Activated CD4-positive, alpha-beta T cell treated with anti-CD3 and anti-CD28 coated beads for 48 hours (primary cell): ENCODE measurements around the gene RAB40B.

Experiments used
- DNase-seq: peaks from one replicate; pipeline ENCODE4 v3.0.0-alpha.2; 2020

Gene RAB40B

DNA sequence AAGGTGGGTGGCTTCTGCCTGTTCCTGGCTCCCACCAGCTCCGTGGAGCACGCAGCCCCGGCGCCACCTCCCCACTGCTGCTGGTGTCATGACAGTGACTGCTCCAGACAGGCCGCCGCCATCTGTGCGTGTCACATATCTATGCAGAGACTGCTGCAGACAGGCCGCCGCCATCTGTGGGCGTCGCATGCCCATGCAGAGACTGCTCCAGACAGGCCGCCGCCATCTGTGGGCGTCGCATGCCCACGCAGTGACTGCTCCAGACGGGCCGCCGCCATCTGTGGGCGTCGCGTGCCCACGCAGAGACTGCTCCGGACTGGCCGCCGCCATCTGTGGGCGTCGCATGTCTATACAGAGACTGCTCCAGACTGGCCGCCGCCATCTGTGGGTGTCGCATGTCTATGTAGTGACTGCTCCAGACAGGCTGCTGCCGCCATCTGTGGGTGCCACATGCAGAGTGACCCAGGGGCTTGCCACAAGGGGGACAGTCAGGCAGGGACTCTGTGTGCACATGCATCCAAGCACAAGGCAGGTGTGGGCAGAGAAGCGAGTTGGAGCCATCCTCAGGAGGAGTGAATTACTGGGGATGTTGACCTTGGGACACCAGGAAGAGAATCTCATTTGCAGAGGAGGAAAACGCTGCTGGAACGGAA, 14.7 kb upstream of the RAB40B start:
- no peak for DNase-seq

DNA sequence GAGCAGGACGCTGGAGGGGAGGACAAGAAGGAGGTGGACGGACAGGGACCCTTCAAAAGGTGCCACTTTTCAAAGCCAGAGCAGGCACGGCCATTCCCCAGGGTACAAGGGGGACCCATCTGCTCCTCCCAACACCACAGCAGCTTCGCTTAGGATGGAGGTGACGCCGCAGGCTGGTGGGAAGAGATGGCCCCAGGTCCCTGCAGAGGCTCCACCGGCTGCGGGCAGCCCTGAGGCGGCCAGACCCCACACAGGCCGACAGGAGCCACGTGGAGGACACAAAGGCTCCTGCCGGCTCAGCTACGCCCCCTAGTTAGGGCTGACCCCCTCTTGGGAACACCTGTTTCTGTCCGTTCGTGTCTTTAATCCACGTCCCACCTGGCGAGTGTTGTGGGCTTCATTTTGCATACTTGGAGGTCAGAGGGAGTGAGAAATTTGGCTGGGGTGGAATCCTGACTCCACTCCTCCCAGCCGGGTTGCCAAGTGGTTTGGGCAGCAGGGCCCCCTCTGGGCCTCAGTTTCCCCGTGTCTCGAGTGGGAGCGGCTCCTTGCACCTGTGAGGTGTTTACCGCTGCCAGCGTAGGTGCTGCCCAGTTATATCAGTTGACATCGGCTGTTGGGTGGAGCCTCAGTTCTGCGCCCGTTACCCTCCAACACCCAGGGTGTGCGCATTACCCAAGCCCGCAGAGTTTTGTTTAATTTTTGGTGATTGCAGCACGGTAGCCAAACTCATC, 12.2 kb upstream of the RAB40B start:
- no peak for DNase-seq

DNA sequence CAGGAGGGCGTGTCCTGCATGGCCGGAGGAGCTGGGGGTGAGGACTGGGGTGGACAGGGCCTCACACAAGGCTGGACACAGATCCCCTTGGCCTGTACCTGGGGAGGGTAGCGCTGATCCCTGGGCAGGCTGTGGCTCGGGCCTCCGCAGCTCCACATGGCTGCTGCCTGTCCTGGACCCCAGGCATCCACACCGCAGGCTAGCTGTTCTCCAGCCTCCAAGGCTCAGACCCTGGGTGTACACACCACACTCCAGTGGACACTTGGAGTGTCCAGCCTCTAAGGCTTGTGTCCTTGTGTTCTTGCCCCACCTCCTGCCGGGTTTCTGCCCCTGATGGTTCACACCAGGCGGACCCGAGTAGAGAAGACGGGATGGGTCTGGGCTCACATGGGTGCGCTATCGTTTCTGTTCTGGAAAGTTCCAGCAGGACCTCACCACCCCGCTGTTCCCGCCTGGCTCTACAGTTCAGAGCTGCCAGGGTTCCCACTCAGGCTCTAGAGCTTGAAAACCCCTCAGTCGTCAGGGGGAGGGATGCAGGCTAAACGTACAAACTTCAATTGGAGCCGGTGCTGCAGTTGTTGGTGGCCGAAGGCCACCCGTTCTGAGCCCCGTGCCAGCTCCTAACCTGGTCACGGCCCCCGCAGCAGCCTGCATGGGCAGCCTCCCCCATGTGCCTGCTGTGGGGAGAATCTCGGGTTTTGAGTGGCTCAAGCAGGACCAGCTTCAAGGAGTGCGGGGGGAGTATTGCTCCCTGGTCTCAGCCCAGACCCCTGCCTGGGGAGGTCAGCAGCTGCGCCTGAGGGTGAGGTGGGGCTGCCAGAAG, 11.4 kb upstream of the RAB40B start:
- no peak for DNase-seq

- DNase-seq: no peak
These were observed 10.7 kb upstream of the RAB40B start for GRCh38 chr17:82709024-82709675.

DNA sequence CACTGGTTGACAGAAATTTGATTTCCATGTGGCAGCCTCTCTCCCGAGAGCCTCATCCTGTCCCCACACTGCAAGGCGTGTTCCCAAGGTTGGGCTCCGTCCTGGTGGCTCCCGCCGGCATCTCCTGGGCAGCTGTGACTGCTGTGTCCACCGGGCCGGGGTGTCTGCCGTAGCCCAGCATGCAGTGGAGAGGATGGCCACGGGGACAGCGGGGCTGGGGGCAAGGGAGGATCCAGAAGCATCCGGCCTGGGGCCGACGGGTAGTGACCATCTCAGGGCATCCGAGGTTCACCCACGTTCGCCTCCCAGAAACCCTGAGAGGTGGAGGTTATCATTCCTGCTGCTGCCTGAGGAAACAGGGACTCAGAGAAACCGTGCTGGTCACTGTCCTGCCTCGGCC, 7.3 kb upstream of the RAB40B start:
- DNase-seq: no peak

GRCh38 chr17:82704886-82705285, 6.4 kb upstream of the RAB40B start:
- DNase-seq: no peak

DNA sequence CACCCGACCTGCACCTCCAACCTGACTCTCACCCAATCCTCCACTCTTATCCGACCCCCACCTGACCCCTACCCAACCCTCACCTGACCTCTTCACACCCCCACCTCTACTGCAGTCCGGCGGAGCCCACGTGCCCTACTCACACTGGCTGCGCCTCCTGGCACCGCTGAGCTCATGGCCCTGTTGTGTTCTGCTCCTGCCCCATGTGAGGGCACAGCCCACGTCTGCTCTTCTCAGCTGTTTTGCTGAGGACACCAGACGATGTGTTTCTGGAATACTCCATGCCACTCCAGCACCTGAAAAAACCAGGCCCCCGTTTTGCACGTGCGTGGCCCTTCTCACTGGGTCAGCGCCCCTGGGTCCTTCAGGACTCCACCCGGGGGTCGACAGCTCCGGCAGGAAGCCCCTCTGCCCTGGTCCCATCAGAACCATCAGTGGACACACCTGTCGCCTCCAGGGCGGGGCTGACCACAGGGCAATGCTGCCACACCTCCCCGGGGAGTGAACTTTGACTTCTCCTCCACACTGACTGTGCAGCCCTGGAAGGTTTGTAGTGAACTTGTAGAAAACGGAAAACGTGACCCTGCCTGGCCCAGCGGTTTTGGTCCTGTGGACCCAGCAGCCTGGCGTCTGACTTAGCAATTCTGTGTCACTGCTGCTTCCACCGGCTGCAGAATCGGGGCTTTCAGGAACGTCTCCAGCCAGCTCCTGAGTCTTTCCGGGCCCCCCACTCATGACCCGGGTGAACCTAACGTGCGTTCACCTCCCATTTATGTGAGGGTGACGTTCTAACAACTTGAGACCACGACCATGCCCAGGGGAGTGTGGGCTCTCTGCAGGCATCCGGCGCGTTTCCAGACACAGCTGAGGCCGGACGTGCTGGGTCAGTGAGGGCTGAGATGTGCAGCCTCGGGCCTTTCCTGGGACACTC, 5.7 kb upstream of the RAB40B start:
- no peak for DNase-seq

GRCh38 chr17:82703036-82703745, 4.7 kb upstream of the RAB40B start:
- no peak for DNase-seq

DNA sequence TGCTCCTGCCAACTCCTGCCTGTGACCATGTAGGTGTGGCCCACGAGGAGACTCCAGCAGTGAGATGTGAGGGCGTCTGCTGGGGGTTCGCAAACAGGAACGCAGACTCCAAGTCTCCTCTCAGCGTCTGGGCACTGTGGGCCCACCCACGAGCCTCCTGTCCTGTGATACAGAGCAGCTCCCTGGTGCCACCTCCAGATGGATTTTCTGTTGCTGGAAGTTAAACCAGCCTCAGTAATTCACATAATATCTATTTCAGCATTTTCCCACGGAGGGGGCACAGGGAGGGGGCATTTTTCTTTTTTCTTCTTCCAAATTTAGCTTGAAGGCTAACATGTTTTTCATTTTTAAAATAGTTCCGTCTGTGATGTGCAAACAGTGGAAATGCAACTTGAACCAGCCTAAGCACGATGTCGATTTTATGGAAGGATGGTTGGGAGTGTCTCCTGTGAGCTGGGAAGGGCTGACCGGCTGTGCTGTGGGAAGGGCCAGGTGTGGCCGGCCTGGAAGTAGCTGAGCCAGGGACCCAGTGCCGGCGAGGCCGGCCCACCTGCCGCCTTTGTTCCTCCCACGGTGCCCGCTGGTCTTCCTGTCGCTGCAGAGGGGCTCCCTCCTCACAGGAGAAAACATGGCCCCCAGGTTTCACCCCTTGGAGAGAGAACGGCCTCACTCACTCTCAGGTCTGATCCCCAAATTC, 3.9 kb upstream of the RAB40B start:
- no peak for DNase-seq

GRCh38 chr17:82699551-82699950, 1.1 kb upstream of the RAB40B start:
- no peak for DNase-seq

DNA sequence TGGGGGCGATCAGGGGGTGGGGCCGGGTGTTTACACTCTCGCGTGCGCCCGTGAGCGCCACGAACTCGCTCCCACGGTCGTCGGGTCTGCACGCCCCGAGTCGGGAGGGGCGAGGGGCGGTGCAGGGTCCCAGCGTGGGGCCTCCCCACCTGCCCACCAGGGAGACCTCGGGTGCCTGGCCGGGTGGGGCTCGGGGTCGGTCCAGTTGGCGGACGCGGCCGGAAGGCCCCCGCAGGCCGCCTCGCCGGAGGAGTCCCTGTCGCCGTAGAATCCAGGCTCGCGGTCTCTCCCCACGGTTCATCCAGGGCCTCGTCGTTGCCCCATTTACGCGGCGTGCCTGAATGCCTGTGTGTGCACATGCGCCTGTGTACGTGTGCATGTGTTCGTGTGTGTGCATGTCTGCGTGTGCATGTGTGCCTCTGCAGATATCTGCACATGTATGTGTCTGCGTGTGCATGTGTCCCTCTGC, 510 bp upstream of the RAB40B start:
- peak; percentile 20 for DNase-seq

DNA sequence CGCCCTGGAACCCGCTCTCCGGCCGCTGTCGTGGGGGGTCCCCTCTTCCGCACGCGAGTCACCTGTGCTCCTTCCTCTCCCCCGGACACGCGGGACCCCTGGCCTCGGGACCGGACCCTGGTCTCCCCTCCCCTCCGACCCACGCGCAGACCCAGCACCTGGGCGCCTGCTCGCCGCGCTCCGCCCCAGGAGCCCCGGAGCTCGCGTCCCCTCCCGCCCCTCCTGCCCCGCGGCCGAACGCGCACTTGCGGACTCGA, 762 bp downstream of the RAB40B start:
- DNase-seq: no peak

- peak; percentile 26 for DNase-seq
These were observed 1.3 kb downstream of the RAB40B start for GRCh38 chr17:82696916-82697807.

- DNase-seq: no peak
These were observed 2.2 kb downstream of the RAB40B start for GRCh38 chr17:82696259-82696658.

DNA sequence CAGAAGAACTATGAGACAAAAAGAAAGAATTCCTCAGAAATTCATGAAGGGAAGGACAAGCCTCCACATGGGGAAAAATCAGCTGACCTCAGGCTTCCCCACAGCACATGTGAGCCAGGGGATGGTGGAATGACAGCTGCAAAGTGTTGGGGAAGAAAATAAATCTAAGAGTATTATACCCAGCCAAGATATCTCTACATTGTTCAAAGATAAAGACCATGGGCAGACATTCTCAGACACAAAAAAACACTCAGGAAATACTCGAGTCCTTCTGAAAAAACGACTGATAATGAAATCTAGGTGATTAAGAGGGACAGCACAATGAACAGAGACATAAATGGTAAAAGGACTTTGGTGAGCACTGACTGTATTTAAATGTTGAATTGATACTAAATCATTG, 3.9 kb downstream of the RAB40B start:
- no peak for DNase-seq

DNA sequence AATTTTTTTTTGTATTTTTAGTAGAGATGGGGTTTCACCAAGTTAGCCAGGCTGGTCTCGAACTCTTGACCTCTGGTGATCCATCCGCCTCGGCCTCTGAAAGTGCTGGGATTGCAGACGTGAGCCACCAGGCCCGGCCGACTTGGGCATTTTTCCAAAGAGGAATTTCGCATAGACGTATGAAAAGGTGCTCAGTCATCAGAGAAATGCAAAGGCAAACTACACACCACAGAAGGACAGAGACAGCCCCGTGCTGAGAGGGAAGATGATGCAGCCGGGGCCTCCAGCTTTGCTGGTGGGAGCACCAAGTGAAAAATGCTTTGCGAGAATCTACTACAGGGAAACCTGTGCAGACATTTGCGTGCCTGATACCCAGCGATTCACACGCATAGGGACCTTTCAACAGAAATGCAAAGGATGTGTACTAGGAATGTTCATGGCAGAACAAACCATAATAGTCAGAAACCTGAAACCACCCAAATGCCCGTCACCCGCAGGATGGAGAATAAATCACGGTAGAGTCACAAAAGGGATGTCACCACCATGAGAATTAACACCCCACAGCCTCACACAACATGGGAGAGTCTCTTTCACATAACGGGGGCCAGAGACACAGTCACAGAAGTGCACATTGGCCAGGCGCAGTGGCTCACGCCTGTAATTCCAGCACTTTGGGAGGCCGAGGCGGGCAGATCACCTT, 5.2 kb downstream of the RAB40B start:
- DNase-seq: no peak

DNA sequence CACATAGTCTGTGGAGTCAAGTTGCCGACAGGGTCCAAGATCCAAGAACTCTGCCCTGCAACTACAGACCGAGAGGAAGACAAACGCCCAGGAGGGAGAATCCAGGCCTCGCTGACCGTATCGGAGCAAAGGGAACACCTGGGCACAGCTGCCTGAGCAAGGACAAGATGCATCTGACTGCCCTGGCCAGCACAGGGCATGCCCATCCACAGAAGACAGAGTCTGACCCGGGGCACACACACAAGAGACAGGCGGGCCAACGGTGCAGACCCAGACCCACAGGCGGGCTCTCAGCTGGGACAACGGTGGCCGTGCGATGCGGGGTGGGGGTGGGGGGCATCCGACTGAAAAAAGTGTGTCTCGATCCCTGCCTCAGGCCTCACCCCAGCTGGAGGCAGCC, 6.2 kb downstream of the RAB40B start:
- no peak for DNase-seq

DNA sequence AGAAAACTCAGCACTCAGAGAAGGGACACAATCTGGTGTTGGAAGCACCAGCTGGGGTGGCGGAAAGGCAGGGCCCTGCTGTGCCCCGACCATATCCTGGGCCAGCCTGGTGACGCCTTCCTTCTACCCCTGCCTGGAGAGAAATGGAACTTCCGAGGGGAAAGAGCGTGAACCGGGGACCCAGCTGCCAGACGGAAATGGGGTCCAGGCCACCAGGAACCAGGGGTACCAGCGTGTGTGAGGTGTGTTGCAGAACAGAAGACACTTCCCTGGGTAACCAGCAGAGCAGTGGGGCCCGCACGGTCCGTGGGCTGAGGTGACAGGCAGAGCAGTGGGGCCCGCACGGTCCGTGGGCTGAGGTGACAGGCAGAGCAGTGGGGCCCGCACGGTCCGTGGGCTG, 6.8 kb downstream of the RAB40B start:
- peak; percentile 30 for DNase-seq

GRCh38 chr17:82690786-82691489, 7.6 kb downstream of the RAB40B start:
- DNase-seq: no peak
